Neural crest cell (in vitro differentiated cells): ENCODE measurements around the gene DPY19L1. TPM values are rescaled to one million over a fixed set of nuclear protein-coding genes. Genes with fewer than 3 reads are reported as not detected.

Experiments used
- DNase-seq: peaks from one replicate; pipeline ENCODE4 v3.0.0; 2021; ENCODE audit warnings: low read depth, mixed read lengths, low spot score
- H3K27ac Mint-ChIP-seq: one replicate; pipeline ENCODE4 v1.8.0; 2021; ENCODE audit warnings: mild to moderate bottlenecking, mixed read lengths; ENCODE audit not compliant: unreplicated experiment
- H3K27me3 Mint-ChIP-seq: 2 replicates; pipeline ENCODE4 v1.8.0; 2021; ENCODE audit warnings: low read depth, mild to moderate bottlenecking, mixed read lengths
- H3K36me3 Mint-ChIP-seq: 2 replicates; pipeline ENCODE4 v1.8.0; 2021; ENCODE audit warnings: low read depth, mild to moderate bottlenecking, mixed read lengths
- H3K4me1 Mint-ChIP-seq: 2 replicates; pipeline ENCODE4 v1.8.0; 2021; ENCODE audit warnings: mixed read lengths
- H3K4me3 Mint-ChIP-seq: one replicate; pipeline ENCODE4 v1.8.0; 2021; ENCODE audit warnings: mild to moderate bottlenecking, mixed read lengths
- H3K9me3 Mint-ChIP-seq: 2 replicates; pipeline ENCODE4 v1.8.0; 2021; ENCODE audit warnings: mixed read lengths
- total RNA-seq: library from RNA; stranded (reverse); gene quantifications from 2 replicates; pipeline ENCODE4 v1.2.1, GENCODE V29; 2021
- TF ChIP-seq, protein P1 (sequence below): fragments of 200-600 bp; sonication (generic); conservative IDR thresholded peaks from 2 replicates; pipeline ENCODE4 v1.5.0; 2021; ENCODE audit warnings: antibody characterized with exemption, mild to moderate bottlenecking

DPY19L1 gene
- total RNA-seq, 1 donor from 2014 or later = 37.4 TPM

DNA sequence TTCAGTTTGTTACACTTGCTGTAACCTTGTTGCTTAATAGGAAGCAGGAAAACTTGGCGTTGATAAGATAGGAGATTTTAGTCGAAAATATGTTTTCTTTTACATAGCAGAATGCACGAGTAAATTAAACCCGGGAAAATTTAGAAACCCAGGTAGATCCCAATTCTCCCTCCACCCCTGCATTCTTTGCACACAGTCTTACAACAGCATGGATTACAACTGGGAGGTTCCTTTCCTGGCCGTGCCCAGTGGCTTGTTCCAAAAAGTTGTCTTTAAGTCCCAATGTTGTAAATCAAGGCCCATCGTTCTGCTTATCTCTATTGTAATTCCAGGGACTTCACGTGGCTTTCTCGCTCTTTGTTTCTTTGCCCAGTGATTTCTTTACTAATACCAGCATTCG lies 1.1 kb upstream of the DPY19L1 start:
- peak overlapping the region; percentile 90 for H3K4me3 Mint-ChIP-seq

DNA sequence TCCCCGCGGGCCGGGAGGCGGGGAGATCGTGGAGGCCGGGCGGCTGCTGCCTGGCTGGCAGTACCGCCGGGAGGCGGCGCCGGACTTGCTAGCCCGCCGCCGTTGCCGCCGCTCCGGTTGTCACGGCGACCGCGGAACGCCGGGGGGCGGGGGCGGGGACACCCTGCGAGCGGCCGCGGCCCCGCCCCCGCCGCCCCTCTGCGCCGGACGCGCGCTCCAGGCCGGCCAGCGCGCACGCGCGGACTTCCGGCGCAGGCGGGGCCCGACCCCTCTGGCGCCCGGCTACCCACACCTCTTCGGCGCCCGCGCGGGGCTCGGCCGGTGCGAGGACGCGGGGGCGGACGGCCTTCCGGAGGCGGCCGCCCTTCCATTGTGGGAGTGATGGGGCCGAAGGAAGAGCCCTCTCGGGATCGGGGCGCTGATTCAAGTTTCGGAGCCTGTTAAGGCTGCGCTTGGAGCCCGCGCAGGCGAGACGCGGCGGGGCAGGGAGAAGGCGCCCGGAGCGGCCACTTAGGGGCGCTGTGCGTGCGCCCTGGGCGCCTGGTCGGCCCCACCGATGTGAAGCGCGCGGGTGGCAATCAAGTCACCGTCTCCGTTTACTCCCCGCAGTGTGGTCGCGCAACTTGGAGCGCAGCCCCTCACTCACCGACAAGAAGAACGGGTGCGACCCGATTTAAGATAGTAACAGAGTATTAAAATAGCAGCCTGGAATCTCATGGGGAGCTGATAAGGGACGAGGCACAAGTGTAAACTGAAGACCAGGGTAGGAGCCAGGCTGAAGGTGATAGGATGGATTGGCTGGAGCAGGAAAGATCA lies 449 bp upstream of the DPY19L1 start:
- Mint-ChIP-seq H3K36me3 (no peaks in the 10 kb centered on the region), H3K27me3 (peaks cover 3% of the 10 kb centered on the region), H3K9me3 (no peaks in the 10 kb centered on the region), H3K27ac (peak overlapping the region; percentile 93), H3K4me1 (peaks cover 35% of the 10 kb centered on the region), H3K4me3 (peak overlapping the region; percentile 90)
- TF ChIP-seq, protein P1, sequence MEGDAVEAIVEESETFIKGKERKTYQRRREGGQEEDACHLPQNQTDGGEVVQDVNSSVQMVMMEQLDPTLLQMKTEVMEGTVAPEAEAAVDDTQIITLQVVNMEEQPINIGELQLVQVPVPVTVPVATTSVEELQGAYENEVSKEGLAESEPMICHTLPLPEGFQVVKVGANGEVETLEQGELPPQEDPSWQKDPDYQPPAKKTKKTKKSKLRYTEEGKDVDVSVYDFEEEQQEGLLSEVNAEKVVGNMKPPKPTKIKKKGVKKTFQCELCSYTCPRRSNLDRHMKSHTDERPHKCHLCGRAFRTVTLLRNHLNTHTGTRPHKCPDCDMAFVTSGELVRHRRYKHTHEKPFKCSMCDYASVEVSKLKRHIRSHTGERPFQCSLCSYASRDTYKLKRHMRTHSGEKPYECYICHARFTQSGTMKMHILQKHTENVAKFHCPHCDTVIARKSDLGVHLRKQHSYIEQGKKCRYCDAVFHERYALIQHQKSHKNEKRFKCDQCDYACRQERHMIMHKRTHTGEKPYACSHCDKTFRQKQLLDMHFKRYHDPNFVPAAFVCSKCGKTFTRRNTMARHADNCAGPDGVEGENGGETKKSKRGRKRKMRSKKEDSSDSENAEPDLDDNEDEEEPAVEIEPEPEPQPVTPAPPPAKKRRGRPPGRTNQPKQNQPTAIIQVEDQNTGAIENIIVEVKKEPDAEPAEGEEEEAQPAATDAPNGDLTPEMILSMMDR = peak; percentile 84
- peak; percentile 82 for DNase-seq

More for the DNA sequence above, 1.1 kb upstream of the DPY19L1 start:
- TF ChIP-seq, protein P1 = no peak
- peak overlapping the region; percentile 93 for H3K27ac Mint-ChIP-seq
- peaks cover 34% of the 10 kb centered on the region for H3K4me1 Mint-ChIP-seq
- DNase-seq = no peak
- H3K9me3 Mint-ChIP-seq = no peaks in the 10 kb centered on the region
- H3K36me3 Mint-ChIP-seq = no peaks in the 10 kb centered on the region
- peaks cover 3% of the 10 kb centered on the region for H3K27me3 Mint-ChIP-seq

DNA sequence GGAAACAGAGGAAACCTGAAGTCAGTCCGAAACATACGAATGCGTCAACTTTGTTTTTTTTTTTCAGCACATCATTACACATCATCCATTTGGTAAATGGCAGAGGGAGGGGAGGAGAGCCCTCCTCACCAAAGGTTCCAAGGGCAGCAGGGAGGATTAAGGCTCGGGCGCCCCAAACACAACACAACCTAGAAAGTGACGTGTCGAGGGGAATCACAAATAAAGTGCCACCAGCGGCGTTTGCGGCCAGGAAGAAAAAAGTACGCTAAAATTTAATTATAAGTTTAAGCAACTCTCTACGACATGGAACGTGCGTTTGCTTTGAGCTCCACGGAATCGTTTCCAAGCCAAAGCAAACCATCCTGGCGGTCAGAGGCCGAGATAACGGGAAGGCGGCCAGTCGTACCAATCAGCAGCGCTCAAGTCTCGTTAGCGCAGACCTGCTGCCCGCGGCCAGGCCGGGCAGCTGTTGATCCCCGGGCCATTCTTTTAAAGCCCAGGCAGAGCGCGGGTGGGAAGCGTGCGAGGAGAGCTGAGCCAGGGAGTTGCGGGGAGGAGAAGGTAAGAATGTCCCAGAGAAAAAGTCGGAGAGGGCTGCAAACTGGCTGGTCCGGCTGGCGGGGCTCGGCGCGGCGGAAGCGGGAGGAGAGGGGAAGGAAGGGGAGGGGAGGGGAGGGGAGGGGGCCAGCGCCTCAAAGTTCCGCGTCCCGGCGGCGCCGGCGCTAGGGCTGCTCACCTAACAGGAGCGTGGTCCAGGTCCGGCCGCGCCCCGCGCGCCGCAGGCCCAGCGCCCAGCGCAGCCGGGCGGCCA lies 719 bp downstream of the DPY19L1 start:
- peak overlapping the region; percentile 87 for H3K27ac Mint-ChIP-seq
- H3K9me3 Mint-ChIP-seq = no peaks in the 10 kb centered on the region
- H3K4me1 Mint-ChIP-seq = peaks cover 43% of the 10 kb centered on the region
- no peaks in the 10 kb centered on the region for H3K27me3 Mint-ChIP-seq
- H3K36me3 Mint-ChIP-seq = no peaks in the 10 kb centered on the region
- H3K4me3 Mint-ChIP-seq = peak overlapping the region; percentile 98
- TF ChIP-seq, protein P1 = no peak
- peak; percentile 50 for DNase-seq

DNA sequence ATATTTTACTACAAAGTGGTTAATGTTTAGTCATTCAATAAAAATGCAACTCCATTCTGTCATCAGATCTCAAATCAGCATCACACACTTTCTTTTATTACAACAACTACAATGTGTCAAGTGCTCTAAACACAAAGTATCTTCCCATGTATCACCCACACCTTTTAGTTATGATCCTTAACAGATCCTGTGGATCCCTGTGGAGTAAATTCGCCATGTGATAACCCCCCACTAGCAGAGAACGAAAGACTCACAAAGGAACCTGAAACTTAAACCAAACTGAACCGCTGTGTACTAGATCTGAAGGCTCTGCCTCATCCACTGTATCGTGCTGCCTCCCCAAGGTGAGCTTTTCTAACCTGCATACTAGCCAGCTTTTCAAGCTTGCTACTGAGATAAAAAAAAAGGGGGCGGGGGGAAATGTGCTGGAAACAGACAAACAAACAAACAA lies 1.7 kb downstream of the DPY19L1 start:
- H3K27ac Mint-ChIP-seq = no peak overlapping the region
- peak overlapping the region; percentile 98 for H3K4me3 Mint-ChIP-seq
- H3K36me3 Mint-ChIP-seq = no peaks in the 10 kb centered on the region
- TF ChIP-seq, protein P1 = no peak
- DNase-seq = no peak
- no peaks in the 10 kb centered on the region for H3K27me3 Mint-ChIP-seq
- H3K4me1 Mint-ChIP-seq = peaks cover 43% of the 10 kb centered on the region
- H3K9me3 Mint-ChIP-seq = no peaks in the 10 kb centered on the region

DNA sequence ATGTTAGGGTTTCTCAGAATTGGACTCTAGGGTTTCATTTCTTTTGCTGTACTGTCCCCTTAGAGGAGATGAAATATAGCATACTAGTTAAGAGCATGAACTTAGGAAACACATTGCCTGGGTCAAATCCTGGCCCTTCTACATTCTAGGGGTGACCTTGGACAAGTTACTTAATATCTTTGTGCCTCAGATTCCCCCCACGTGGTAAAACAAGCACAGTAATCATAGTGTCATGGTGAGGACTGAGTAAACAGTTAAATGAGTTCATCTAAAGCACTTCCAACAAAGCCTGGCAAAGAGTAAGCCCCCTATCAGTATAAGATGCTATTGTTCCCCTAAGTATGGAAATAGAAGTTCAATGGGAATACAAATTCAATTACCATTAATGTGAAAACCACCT lies 5.1 kb downstream of the DPY19L1 start:
- H3K27me3 Mint-ChIP-seq = no peaks in the 10 kb centered on the region
- TF ChIP-seq, protein P1 = no peak
- no peaks in the 10 kb centered on the region for H3K36me3 Mint-ChIP-seq
- H3K4me1 Mint-ChIP-seq = peaks cover 39% of the 10 kb centered on the region
- H3K4me3 Mint-ChIP-seq = no peak overlapping the region
- no peak for DNase-seq
- H3K9me3 Mint-ChIP-seq = no peaks in the 10 kb centered on the region
- peak overlapping the region; percentile 16 for H3K27ac Mint-ChIP-seq
